Neural cell (in vitro differentiated cells): ENCODE data around the gene POPDC2. TPM values are rescaled to one million over a fixed set of nuclear protein-coding genes. Genes with fewer than 3 reads are reported as not detected.

ENCODE experiments used
- H2AFZ ChIP-seq: fragments of 200-600, 300-800 bp; sonication (generic), shearing (Covaris generic); 2 replicates; pipeline ENCODE4 v1.6.0; 2014; ENCODE audit warnings: low read depth, mild to moderate bottlenecking, antibody characterized with exemption, low read length, moderate library complexity
- H3F3A ChIP-seq: fragments of 200-600 bp; shearing (Covaris generic); 2 replicates; pipeline ENCODE4 v1.6.1; 2016; ENCODE audit warnings: mild to moderate bottlenecking, moderate library complexity, mixed read lengths, antibody characterized with exemption, low read length; ENCODE audit not compliant: insufficient read depth, poor library complexity, severe bottlenecking
- H3K27ac ChIP-seq: fragments of 200-600, 300-800 bp; sonication (generic), shearing (Covaris generic); 2 replicates; pipeline ENCODE4 v1.5.1; 2014; ENCODE audit warnings: mild to moderate bottlenecking, low read length, moderate library complexity
- H3K27me3 ChIP-seq: fragments of 300-800, 200-600 bp; sonication (generic), shearing (Covaris generic); 2 replicates; pipeline ENCODE4 v1.6.0; 2014; ENCODE audit warnings: mild to moderate bottlenecking, low read depth, low read length, moderate library complexity; ENCODE audit not compliant: insufficient read depth
- H3K36me3 ChIP-seq: fragments of 300-800, 200-600 bp; sonication (generic), shearing (Covaris generic); 2 replicates; pipeline ENCODE4 v1.5.1; 2014; ENCODE audit warnings: mild to moderate bottlenecking, antibody characterized with exemption, low read length, moderate library complexity; ENCODE audit not compliant: insufficient read depth
- H3K4me2 ChIP-seq: fragments of 300-800, 200-600 bp; sonication (generic), shearing (Covaris generic); 2 replicates; pipeline ENCODE4 v1.6.0; 2014; ENCODE audit warnings: mild to moderate bottlenecking, low read length
- H3K4me3 ChIP-seq: fragments of 300-800, 200-600 bp; sonication (generic), shearing (Covaris generic); 2 replicates; pipeline ENCODE4 v1.5.1; 2014; ENCODE audit warnings: mild to moderate bottlenecking, low read length, moderate library complexity
- H3K79me2 ChIP-seq: fragments of 200-600 bp; shearing (Covaris generic); replicated peaks from 2 replicates; pipeline ENCODE4 v1.6.0; 2014; ENCODE audit warnings: mild to moderate bottlenecking, low read length, moderate library complexity; ENCODE audit not compliant: insufficient read depth
- H3K9ac ChIP-seq: fragments of 300-800, 200-600 bp; sonication (generic), shearing (Covaris generic); 2 replicates; pipeline ENCODE4 v1.6.1; 2016; ENCODE audit warnings: mild to moderate bottlenecking, low read length, mixed read lengths
- H3K9me2 ChIP-seq: fragments of 200-600 bp; shearing (Covaris generic); 2 replicates; pipeline ENCODE4 v1.6.1; 2016; ENCODE audit warnings: mild to moderate bottlenecking, low read length, mixed read lengths; ENCODE audit not compliant: insufficient read depth
- H3K9me3 ChIP-seq: fragments of 200-600, 300-800 bp; sonication (generic), shearing (Covaris generic); 2 replicates; pipeline ENCODE4 v1.6.1; 2016; ENCODE audit warnings: mild to moderate bottlenecking, mixed run types, low read length, moderate library complexity, mixed read lengths
- H4K20me1 ChIP-seq: fragments of 200-600 bp; shearing (Covaris generic); 2 replicates; pipeline ENCODE4 v1.6.1; 2016; ENCODE audit warnings: mild to moderate bottlenecking, mixed run types; ENCODE audit not compliant: insufficient read depth
- CTCF ChIP-seq: fragments of 450-650 bp; IDR thresholded peaks from 2 replicates; pipeline ENCODE4 v1.5.1; 2014; ENCODE audit warnings: antibody characterized with exemption, mild to moderate bottlenecking, moderate library complexity; ENCODE audit not compliant: poor library complexity, severe bottlenecking
- EP300 ChIP-seq: fragments of 450-650 bp; conservative IDR thresholded peaks from 2 replicates; pipeline ENCODE4 v1.6.1; 2014; ENCODE audit warnings: antibody characterized with exemption, mild to moderate bottlenecking, moderate library complexity; ENCODE audit not compliant: poor library complexity, severe bottlenecking
- EZH2 ChIP-seq: fragments of 200-600, 300-800 bp; shearing (Covaris generic), sonication (generic); IDR thresholded peaks from 2 replicates; pipeline ENCODE4 v1.6.1; 2014; ENCODE audit warnings: antibody characterized with exemption, low read length, borderline replicate concordance, mild to moderate bottlenecking; ENCODE audit not compliant: insufficient read depth, poor library complexity, severe bottlenecking
- MXI1 ChIP-seq: fragments of 450-650 bp; conservative IDR thresholded peaks from 2 replicates; pipeline ENCODE4 v1.6.1; 2014; ENCODE audit warnings: antibody characterized with exemption, mild to moderate bottlenecking; ENCODE audit not compliant: poor library complexity, severe bottlenecking
- POLR2AphosphoS5 ChIP-seq: IDR thresholded peaks from 2 replicates; pipeline ENCODE4 v1.6.1; 2012
- RAD21 ChIP-seq: fragments of 450-650 bp; conservative IDR thresholded peaks from 2 replicates; pipeline ENCODE4 v1.6.1; 2014; ENCODE audit warnings: antibody characterized with exemption, mild to moderate bottlenecking, moderate library complexity
- SMC3 ChIP-seq: fragments of 450-650 bp; conservative IDR thresholded peaks from 2 replicates; pipeline ENCODE4 v1.6.1; 2014; ENCODE audit warnings: antibody characterized with exemption, mild to moderate bottlenecking, moderate library complexity; ENCODE audit not compliant: poor library complexity
- TAF1 ChIP-seq: IDR thresholded peaks from 2 replicates; pipeline ENCODE4 v1.6.1; 2012; ENCODE audit warnings: low read depth
- polyA plus RNA-seq: library from polyadenylated mRNA; depleted of rRNA; stranded (reverse); fragments of >200 nt; gene quantifications from 2 replicates; pipeline ENCODE4 v1.2.3, GENCODE V29; 2014
- TF ChIP-seq, protein P1 (sequence below): IDR thresholded peaks from 2 replicates; pipeline ENCODE4 v1.6.1; 2012; ENCODE audit warnings: borderline replicate concordance

Gene POPDC2
- polyA plus RNA-seq, 1 donor from 2014 or later: 3.4 TPM

GRCh38 chr3:119663885-119664284 lies 3.5 kb upstream of the POPDC2 start:
- no peak overlapping the region for H2AFZ ChIP-seq
- H3K4me2 ChIP-seq: no peak overlapping the region

GRCh38 chr3:119662604-119663373 lies 2.4 kb upstream of the POPDC2 start:
- no peak overlapping the region for H3K4me2 ChIP-seq
- no peaks in the 10 kb centered on the region for H3F3A ChIP-seq
- no peaks in the 10 kb centered on the region for H3K36me3 ChIP-seq
- TF ChIP-seq TAF1: no peak
- no peak for TF ChIP-seq EZH2
- TF ChIP-seq, protein P1, sequence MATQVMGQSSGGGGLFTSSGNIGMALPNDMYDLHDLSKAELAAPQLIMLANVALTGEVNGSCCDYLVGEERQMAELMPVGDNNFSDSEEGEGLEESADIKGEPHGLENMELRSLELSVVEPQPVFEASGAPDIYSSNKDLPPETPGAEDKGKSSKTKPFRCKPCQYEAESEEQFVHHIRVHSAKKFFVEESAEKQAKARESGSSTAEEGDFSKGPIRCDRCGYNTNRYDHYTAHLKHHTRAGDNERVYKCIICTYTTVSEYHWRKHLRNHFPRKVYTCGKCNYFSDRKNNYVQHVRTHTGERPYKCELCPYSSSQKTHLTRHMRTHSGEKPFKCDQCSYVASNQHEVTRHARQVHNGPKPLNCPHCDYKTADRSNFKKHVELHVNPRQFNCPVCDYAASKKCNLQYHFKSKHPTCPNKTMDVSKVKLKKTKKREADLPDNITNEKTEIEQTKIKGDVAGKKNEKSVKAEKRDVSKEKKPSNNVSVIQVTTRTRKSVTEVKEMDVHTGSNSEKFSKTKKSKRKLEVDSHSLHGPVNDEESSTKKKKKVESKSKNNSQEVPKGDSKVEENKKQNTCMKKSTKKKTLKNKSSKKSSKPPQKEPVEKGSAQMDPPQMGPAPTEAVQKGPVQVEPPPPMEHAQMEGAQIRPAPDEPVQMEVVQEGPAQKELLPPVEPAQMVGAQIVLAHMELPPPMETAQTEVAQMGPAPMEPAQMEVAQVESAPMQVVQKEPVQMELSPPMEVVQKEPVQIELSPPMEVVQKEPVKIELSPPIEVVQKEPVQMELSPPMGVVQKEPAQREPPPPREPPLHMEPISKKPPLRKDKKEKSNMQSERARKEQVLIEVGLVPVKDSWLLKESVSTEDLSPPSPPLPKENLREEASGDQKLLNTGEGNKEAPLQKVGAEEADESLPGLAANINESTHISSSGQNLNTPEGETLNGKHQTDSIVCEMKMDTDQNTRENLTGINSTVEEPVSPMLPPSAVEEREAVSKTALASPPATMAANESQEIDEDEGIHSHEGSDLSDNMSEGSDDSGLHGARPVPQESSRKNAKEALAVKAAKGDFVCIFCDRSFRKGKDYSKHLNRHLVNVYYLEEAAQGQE: no peak
- no peak for TF ChIP-seq SMC3
- TF ChIP-seq EP300: no peak
- no peak for TF ChIP-seq POLR2AphosphoS5
- TF ChIP-seq MXI1: no peak
- no peak for TF ChIP-seq CTCF
- no peak for TF ChIP-seq RAD21
- H3K27ac ChIP-seq: no peak overlapping the region
- H4K20me1 ChIP-seq: no peaks in the 10 kb centered on the region
- H3K79me2 ChIP-seq: no peaks in the 10 kb centered on the region
- no peaks in the 10 kb centered on the region for H3K9me3 ChIP-seq
- no peak overlapping the region for H3K4me3 ChIP-seq
- H3K9ac ChIP-seq: no peak overlapping the region
- H3K9me2 ChIP-seq: no peaks in the 10 kb centered on the region
- H2AFZ ChIP-seq: no peak overlapping the region
- H3K27me3 ChIP-seq: no peaks in the 10 kb centered on the region

More at GRCh38 chr3:119663885-119664284, 3.5 kb upstream of the POPDC2 start:
- Histone ChIP-seq H3K9ac (no peak overlapping the region), H3K27me3 (no peaks in the 10 kb centered on the region), H3K4me3 (no peak overlapping the region), H4K20me1 (no peaks in the 10 kb centered on the region), H3F3A (no peaks in the 10 kb centered on the region), H3K9me3 (no peaks in the 10 kb centered on the region), H3K9me2 (no peaks in the 10 kb centered on the region), H3K79me2 (no peaks in the 10 kb centered on the region), H3K27ac (no peak overlapping the region), H3K36me3 (no peaks in the 10 kb centered on the region)
- no peak for TF ChIP-seq EP300
- TF ChIP-seq EZH2: no peak
- TF ChIP-seq MXI1: no peak
- TF ChIP-seq POLR2AphosphoS5: no peak
